HG03039 (cell line): ENCODE data around the gene CDH11.

Experiments
- ATAC-seq: cut with Tn5 transposase; IDR thresholded peaks from one replicate; pipeline ENCODE4 v1.9.1; 2021; ENCODE audit warnings: mild to moderate bottlenecking, moderate library complexity; ENCODE audit not compliant: unreplicated experiment

Gene CDH11

DNA sequence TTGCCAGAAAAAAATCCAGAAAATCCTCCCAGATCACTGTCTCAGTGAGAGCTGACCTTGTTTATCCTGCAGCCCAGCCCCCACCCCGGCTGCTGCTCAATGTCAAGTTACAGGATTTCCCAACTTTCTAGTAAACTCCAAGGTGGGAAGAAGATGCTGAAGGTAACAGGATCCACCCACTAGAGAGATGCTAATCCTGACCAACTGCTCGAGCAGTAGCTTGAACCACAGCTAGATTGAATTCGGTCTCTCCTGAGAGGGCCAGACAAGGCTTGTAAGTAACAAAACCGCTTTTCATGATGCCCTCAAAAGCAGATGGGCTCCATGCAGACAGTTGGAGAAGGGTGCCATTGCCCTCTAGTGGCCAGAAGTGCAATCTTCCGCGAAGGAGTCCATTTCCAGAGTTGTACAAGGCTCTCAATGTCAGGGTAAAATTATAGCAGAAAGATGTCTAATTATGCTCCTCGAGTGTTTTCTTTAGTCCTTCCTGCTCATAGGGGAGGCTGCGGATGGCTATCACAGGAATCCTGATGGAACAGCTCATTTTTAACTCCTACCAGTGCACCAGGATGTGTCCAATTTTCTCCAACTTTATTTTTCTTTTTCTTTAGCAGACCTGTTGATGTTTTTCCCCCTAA lies 3.9 kb downstream of the CDH11 start:
- no peak for ATAC-seq

GRCh38 chr16:65116818-65117430 lies 4.9 kb downstream of the CDH11 start:
- ATAC-seq, result no peak

DNA sequence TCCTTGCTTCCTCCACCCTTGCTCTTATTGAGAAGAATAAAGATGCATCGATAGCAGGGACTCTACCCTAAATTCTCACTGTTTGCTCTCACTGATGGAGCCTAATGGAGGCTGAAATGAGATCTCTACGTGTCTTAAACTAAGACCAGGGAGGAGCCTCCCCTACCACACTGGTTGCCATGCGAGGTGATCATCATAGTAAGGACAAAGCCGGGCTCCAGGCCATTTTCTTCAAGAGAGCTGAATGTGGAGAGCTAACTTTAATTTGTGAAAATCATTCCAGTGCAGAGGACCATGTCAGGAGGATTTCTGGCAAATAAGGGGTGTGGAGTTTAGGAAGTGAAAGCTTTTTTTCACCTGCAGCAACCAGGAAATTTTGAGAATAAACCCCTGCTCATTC lies 5.6 kb downstream of the CDH11 start:
- ATAC-seq, result no peak

- no peak for ATAC-seq
Observed at GRCh38 chr16:65114527-65114926, 7.3 kb downstream of the CDH11 start.

- ATAC-seq, result no peak
Observed at GRCh38 chr16:65113441-65113840, 8.4 kb downstream of the CDH11 start.

- ATAC-seq, result no peak
Observed at GRCh38 chr16:65111306-65111705, 10.6 kb downstream of the CDH11 start.

DNA sequence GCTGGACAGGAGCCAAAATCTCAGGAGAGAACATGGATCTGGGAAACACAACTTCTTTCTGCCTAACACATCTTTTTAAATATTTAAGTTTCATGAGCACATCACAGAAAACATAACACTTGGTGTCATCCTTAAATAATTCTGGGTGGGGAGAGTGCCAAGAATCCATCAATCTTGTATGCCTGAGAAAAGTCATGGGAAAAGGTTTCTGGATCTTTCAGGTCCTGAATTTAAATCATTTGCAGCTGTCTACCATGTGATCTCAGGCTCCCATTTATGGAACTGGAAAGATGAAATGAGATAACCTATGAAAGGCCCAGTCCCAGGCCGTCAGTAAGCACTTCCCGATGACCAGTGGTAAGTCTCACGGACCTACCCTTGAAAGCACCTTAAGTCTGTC lies 15.1 kb downstream of the CDH11 start:
- ATAC-seq, result no peak

- no peak for ATAC-seq
Observed at GRCh38 chr16:65105171-65105570, 16.7 kb downstream of the CDH11 start.

DNA sequence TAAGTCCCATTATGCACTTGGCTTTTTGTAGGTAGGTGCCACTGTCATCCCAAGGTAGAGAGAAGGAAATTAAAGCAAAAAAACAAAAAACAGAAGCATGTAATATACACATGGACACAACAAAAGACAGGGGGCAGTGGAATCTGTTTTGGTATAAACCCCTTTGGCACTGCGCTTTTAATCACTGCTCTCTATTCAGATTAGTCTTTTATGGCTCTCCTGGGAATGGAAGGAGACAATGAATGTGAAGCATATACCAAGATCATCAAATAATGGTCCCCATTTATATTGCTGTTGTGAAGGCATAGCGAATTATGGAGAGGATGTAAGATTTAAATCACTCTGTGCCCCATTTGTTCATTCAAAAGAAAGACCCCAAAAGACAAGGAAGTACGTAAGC lies 17.4 kb downstream of the CDH11 start:
- ATAC-seq, result no peak

GRCh38 chr16:65102326-65102725 lies 19.5 kb downstream of the CDH11 start:
- no peak for ATAC-seq

DNA sequence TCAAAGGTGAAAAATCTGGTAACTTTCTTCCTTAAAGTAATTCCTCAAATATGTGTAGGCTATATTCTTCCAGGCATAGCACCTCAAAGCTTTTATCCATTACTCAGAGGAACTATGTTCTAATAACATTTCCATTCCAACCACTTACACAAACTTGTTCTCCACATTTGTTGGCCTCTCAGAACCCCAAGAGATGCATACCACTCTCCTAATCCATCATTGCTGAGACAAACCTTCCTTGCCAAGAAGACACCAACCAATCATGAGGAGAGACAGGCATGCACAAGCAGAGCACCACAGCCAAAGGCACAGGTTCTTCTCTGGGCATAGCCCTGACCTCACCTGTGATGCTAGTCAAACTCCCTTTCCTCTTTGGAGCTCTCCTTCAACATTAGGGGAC lies 20.9 kb downstream of the CDH11 start:
- no peak for ATAC-seq

GRCh38 chr16:65099607-65100006 lies 22.3 kb downstream of the CDH11 start:
- no peak for ATAC-seq

- ATAC-seq, result no peak
Observed at GRCh38 chr16:65098916-65099315, 22.9 kb downstream of the CDH11 start.

DNA sequence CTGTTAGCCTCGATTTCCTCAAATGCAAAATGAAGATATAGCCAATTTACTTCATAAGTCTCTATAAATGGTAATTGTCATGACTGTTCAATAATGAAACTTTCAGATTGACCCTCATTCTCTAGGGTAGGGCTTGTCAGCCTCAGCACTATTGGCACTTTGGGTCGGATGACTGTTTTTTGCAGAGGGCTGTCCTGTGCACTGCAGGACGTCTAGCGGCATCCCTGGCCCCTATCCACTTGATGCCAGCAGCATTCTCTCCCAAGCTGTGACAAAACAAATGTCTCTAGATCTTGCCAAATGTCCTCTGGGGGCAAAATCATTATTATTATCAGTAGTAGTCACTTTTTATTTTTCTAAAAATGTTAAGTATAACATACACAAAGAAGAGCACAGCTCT lies 24.6 kb downstream of the CDH11 start:
- ATAC-seq, result no peak

- no peak for ATAC-seq
Observed at GRCh38 chr16:65095906-65096305, 26.0 kb downstream of the CDH11 start.

DNA sequence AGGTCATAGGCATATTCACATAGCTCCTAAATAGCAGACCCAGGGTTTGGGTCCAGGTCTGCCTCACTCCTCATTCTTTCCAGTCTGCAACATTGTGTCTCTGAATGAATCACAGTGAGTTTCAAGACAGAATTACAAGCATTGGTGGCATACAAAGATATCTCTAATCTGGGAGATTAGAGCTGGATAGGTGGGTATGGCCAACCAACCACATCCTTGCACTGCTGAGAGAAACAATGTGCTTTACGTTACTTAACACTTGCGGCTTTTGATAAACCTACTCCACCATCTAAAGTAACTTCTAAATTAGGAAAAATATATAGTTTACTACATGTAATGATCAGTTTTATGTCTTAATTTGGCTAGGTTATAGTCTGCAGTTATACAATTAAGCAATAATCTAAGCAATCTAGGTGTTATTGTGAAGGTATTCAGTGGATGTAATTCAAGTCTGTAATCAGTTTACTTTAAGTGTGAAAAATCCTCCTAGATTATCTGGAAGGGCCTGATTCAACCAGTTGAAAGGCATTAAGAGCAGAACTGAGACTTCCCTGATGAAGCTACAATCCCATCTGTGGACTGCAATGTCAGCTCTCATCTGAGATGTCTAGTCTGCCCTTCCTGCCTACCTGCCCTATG lies 26.7 kb downstream of the CDH11 start:
- no peak for ATAC-seq

DNA sequence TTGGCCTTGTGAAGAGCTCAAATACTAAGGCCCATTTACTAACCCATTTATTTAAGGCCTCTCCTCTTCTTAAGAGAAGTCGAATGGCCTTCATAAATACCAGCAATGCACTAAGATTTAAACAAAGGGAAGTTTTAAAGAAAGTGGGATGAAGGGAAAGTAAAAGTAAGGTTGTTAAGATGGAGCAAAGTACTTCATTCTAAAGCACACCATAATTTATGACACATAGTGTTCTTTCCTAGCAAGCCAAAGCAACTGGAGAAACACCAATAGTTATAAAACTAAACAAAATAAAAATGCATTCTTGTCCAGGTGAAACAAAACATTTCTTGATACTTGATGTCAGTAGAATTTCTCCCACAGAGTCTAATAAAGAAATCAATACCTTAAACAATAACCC lies 27.9 kb downstream of the CDH11 start:
- ATAC-seq, result no peak

DNA sequence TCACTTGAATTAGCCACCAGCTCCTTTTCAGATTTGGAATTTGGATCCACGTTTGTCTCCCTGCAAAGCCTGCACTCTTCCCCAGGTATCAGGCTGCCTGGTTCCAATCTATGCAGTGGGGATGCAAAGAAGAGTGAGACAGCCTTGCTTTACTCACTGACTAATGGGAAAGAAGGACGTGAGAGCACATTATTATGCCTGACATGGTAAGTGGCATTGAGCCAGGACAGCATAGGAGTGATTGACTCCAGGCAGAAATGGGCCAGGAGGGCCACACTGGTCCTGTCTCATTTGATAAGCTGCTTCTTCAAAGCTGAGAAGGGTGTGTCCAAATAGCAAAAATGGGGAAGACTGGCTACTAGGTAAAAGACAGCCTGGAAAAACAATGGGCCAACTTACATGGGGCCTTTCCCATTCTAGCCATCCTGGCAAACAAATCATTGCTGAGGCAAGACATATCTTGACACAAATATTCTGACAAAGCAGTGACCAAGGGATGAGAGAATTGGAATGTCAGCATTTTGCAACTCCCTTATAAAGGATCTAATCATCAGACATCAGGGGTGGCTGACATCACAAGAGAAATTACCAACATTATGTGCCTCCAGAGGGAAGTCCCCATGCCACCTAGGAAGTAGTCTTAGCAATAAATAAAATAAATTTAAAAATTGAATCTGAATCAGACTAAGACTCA lies 38.6 kb downstream of the CDH11 start:
- no peak for ATAC-seq

DNA sequence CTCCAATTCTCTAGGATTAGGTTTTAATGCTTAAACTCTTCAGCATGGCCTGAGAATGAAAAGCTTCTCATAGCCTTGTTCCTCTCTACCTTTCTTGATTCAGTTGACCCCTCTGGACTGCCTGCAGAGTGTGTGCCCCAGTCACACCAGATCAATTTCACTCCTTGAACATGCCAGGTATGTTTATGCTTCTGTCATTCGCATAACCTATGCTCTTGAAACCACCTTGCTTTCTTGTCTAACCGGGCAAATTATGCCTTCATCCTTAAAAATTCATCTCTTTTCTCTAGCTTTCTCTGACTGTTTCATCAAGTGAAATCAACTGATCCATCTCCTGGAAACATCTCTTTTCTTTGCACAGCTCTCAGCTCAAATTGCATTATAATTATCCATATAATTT lies 42.3 kb downstream of the CDH11 start:
- no peak for ATAC-seq

DNA sequence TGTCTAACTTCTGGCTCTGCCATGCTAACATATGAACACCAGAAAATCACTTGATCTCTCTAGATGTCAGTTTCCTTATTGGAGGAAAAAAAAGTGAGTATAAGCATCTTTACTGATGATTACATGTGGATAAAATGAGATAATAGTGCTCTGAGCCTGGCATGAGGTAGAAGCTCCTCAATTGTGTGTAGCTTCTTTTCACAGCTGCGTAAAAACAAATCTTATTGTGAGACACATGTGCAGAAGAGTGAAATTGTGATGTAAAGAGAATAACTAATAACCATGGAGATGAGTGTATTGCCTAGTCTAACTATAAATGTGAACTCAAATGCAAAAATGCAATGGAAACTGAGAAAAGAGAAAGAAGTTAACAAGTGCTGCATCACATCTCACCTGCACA lies 44.7 kb downstream of the CDH11 start:
- no peak for ATAC-seq

- no peak for ATAC-seq
Observed at GRCh38 chr16:65075877-65076276, 46.0 kb downstream of the CDH11 start.
